Prostate gland (tissue), 2 donors: ENCODE measurements around the gene CLEC16A.

Source experiments
- CTCF ChIP-seq, 4 experiments: fragments of 200-600 bp in 2 of 4; fragments of 450-650 bp in 2 of 4; sonication (generic) in 2 of 4; IDR thresholded peaks; 1 replicate in 3 of 4; 2 replicates in 1 of 4; pipeline ENCODE4 v1.5.1; 2016 to 2019; ENCODE audit warnings: antibody characterized with exemption in 4 of 4, mild to moderate bottlenecking in 2 of 4, moderate library complexity in 2 of 4
- POLR2A ChIP-seq: fragments of 450-650 bp; IDR thresholded peaks from one replicate; pipeline ENCODE4 v1.6.1; 2016; ENCODE audit warnings: antibody characterized with exemption, mild to moderate bottlenecking
- POLR2AphosphoS5 ChIP-seq: sonication (generic); formaldehyde crosslinking; IDR thresholded peaks from one replicate; pipeline ENCODE4 v1.6.1; 2017; ENCODE audit warnings: antibody characterized with exemption

- TF ChIP-seq CTCF (IDR thresholded peaks at IDR 0.05): no peak
- TF ChIP-seq POLR2A: no peak
- TF ChIP-seq POLR2AphosphoS5: peak; percentile 63
Observed at GRCh38 chr16:11010575-11011221, 66.3 kb downstream of the CLEC16A start.
